ENCODE results near the gene P3H2.
A peak's percentile ranks its signal among the peaks of the same experiment; 100 is the strongest.

The P3H2 gene

DNA sequence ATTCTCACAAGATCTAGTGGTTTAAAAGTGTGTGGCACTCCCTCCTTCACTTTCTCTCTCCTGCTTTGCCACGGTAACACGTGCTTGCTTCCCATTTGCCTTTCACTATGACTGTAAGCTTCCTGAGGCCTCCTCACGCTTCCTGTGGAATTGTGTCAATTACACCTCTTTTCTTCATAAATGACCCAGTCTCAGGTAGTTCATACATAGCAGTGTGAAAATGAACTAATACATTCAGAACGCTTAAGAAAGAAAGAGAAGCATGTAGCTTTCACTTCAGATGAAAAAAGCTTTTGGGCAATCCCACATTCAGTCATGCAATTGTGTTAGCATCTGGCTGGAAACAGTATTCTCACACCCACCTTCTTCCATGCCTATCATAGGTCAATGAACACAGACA, 24.4 kb downstream of the P3H2 start:
- TF ChIP-seq ZC3H10 (CRISPR knock-in tag; IDR thresholded peaks at IDR 0.05) = no peak
- TF ChIP-seq, protein P1, sequence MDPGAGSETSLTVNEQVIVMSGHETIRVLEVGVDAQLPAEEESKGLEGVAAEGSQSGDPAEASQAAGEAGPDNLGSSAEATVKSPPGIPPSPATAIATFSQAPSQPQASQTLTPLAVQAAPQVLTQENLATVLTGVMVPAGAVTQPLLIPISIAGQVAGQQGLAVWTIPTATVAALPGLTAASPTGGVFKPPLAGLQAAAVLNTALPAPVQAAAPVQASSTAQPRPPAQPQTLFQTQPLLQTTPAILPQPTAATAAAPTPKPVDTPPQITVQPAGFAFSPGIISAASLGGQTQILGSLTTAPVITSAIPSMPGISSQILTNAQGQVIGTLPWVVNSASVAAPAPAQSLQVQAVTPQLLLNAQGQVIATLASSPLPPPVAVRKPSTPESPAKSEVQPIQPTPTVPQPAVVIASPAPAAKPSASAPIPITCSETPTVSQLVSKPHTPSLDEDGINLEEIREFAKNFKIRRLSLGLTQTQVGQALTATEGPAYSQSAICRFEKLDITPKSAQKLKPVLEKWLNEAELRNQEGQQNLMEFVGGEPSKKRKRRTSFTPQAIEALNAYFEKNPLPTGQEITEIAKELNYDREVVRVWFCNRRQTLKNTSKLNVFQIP (CRISPR knock-in tag; IDR thresholded peaks at IDR 0.05; ENCODE audit: borderline replicate concordance, low read depth) = no peak
- no peak for TF ChIP-seq CSRNP3 (CRISPR knock-in tag; IDR thresholded peaks at IDR 0.05)
- no peak for TF ChIP-seq PPARA (CRISPR knock-in tag; IDR thresholded peaks at IDR 0.05; ENCODE audit: borderline replicate concordance)
- no peak for TF ChIP-seq OSR1 (CRISPR knock-in tag; IDR thresholded peaks at IDR 0.05)
- TF ChIP-seq ISL1 (CRISPR knock-in tag; IDR thresholded peaks at IDR 0.05) = no peak
- ATAC-seq = no peak

- ATAC-seq = peak; percentile 75
- TF ChIP-seq BACH2 (CRISPR knock-in tag; IDR thresholded peaks at IDR 0.05; ENCODE audit: borderline replicate concordance) (no peak), ZC3H10 (CRISPR knock-in tag; IDR thresholded peaks at IDR 0.05) (no peak), CSRNP3 (CRISPR knock-in tag; IDR thresholded peaks at IDR 0.05) (no peak), ZNF565 (CRISPR knock-in tag; conservative IDR thresholded peaks at IDR 0.05; ENCODE audit: low read depth) (no peak), ZFP30 (CRISPR knock-in tag; IDR thresholded peaks at IDR 0.05) (no peak), TOX (CRISPR knock-in tag; IDR thresholded peaks at IDR 0.05; ENCODE audit: borderline replicate concordance) (no peak), CSDC2 (CRISPR knock-in tag; IDR thresholded peaks at IDR 0.05) (no peak), ARNTL (CRISPR knock-in tag; IDR thresholded peaks at IDR 0.05; ENCODE audit: borderline replicate concordance, low read depth) (no peak), ZNF70 (CRISPR knock-in tag; IDR thresholded peaks at IDR 0.05) (no peak), SNAI2 (CRISPR knock-in tag; IDR thresholded peaks at IDR 0.05) (no peak), ISL1 (CRISPR knock-in tag; IDR thresholded peaks at IDR 0.05) (no peak), GLIS3 (CRISPR knock-in tag; IDR thresholded peaks at IDR 0.05) (no peak), ZNF8 (CRISPR knock-in tag; IDR thresholded peaks at IDR 0.05) (no peak), RARB (CRISPR knock-in tag; IDR thresholded peaks at IDR 0.05) (no peak), PPARA (CRISPR knock-in tag; IDR thresholded peaks at IDR 0.05; ENCODE audit: borderline replicate concordance) (no peak), OSR1 (CRISPR knock-in tag; IDR thresholded peaks at IDR 0.05) (no peak)
- TF ChIP-seq, protein P1 (CRISPR knock-in tag; IDR thresholded peaks at IDR 0.05; ENCODE audit: borderline replicate concordance, low read depth) = no peak
- TF ChIP-seq, protein P2, sequence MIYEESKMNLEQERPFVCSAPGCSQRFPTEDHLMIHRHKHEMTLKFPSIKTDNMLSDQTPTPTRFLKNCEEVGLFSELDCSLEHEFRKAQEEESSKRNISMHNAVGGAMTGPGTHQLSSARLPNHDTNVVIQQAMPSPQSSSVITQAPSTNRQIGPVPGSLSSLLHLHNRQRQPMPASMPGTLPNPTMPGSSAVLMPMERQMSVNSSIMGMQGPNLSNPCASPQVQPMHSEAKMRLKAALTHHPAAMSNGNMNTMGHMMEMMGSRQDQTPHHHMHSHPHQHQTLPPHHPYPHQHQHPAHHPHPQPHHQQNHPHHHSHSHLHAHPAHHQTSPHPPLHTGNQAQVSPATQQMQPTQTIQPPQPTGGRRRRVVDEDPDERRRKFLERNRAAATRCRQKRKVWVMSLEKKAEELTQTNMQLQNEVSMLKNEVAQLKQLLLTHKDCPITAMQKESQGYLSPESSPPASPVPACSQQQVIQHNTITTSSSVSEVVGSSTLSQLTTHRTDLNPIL (CRISPR knock-in tag; IDR thresholded peaks at IDR 0.05; ENCODE audit: low read depth) = no peak
- TF ChIP-seq, protein P3, sequence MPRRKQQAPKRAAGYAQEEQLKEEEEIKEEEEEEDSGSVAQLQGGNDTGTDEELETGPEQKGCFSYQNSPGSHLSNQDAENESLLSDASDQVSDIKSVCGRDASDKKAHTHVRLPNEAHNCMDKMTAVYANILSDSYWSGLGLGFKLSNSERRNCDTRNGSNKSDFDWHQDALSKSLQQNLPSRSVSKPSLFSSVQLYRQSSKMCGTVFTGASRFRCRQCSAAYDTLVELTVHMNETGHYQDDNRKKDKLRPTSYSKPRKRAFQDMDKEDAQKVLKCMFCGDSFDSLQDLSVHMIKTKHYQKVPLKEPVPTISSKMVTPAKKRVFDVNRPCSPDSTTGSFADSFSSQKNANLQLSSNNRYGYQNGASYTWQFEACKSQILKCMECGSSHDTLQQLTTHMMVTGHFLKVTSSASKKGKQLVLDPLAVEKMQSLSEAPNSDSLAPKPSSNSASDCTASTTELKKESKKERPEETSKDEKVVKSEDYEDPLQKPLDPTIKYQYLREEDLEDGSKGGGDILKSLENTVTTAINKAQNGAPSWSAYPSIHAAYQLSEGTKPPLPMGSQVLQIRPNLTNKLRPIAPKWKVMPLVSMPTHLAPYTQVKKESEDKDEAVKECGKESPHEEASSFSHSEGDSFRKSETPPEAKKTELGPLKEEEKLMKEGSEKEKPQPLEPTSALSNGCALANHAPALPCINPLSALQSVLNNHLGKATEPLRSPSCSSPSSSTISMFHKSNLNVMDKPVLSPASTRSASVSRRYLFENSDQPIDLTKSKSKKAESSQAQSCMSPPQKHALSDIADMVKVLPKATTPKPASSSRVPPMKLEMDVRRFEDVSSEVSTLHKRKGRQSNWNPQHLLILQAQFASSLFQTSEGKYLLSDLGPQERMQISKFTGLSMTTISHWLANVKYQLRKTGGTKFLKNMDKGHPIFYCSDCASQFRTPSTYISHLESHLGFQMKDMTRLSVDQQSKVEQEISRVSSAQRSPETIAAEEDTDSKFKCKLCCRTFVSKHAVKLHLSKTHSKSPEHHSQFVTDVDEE (CRISPR knock-in tag; IDR thresholded peaks at IDR 0.05) = no peak
- TF ChIP-seq, protein P4, sequence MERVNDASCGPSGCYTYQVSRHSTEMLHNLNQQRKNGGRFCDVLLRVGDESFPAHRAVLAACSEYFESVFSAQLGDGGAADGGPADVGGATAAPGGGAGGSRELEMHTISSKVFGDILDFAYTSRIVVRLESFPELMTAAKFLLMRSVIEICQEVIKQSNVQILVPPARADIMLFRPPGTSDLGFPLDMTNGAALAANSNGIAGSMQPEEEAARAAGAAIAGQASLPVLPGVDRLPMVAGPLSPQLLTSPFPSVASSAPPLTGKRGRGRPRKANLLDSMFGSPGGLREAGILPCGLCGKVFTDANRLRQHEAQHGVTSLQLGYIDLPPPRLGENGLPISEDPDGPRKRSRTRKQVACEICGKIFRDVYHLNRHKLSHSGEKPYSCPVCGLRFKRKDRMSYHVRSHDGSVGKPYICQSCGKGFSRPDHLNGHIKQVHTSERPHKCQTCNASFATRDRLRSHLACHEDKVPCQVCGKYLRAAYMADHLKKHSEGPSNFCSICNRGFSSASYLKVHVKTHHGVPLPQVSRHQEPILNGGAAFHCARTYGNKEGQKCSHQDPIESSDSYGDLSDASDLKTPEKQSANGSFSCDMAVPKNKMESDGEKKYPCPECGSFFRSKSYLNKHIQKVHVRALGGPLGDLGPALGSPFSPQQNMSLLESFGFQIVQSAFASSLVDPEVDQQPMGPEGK (CRISPR knock-in tag; IDR thresholded peaks at IDR 0.05; ENCODE audit: borderline replicate concordance) = no peak
Measured at GRCh38 chr3:190094160-190094718, 26.5 kb downstream of the P3H2 start.
